ENCODE measurements around the gene LTN1. TPM values are rescaled to one million over a fixed set of nuclear protein-coding genes. Genes with fewer than 3 reads are reported as not detected.
"Not testable (repeated sequence)": the region's sequence is repeated elsewhere in the genome, so short reads cannot be mapped to it uniquely, and the experiment has no call there.

LTN1 gene
- total RNA-seq, 1 donor from 2014 or later = 27.0 TPM

- Mint-ChIP-seq H3K4me1 (ENCODE audit: low read depth) (peaks cover 5% of the 10 kb centered on the region), H3K27me3 (no peaks in the 10 kb centered on the region), H3K9me3 (ENCODE audit: low read depth) (no peaks in the 10 kb centered on the region), H3K36me3 (ENCODE audit: insufficient read depth) (no peaks in the 10 kb centered on the region), H3K27ac (peak overlapping the region; percentile 99), H3K4me3 (ENCODE audit: low read depth) (peak overlapping the region; percentile 89)
- no peak for TF ChIP-seq CTCF (IDR thresholded peaks at IDR 0.05; ENCODE audit: unreplicated experiment)
- peak; percentile 85 for DNase-seq (ENCODE audit: low spot score, unreplicated experiment)
Observed at GRCh38 chr21:29002442-29003144, 9.9 kb upstream of the LTN1 start.

GRCh38 chr21:28993293-28993629 is 584 bp upstream of the LTN1 start:
- H3K27me3 Mint-ChIP-seq = no peaks in the 10 kb centered on the region
- no peaks in the 10 kb centered on the region for H3K9me3 Mint-ChIP-seq (ENCODE audit: low read depth)
- DNase-seq (ENCODE audit: low spot score, unreplicated experiment) = no peak
- peak overlapping the region; percentile 96 for H3K27ac Mint-ChIP-seq
- TF ChIP-seq CTCF (IDR thresholded peaks at IDR 0.05; ENCODE audit: unreplicated experiment) = no peak
- no peaks in the 10 kb centered on the region for H3K36me3 Mint-ChIP-seq (ENCODE audit: insufficient read depth)
- H3K4me3 Mint-ChIP-seq (ENCODE audit: low read depth) = peak overlapping the region; percentile 92
- peaks cover 10% of the 10 kb centered on the region for H3K4me1 Mint-ChIP-seq (ENCODE audit: low read depth)

- TF ChIP-seq CTCF (IDR thresholded peaks at IDR 0.05; ENCODE audit: unreplicated experiment) = no peak
- no peak for DNase-seq (ENCODE audit: low spot score, unreplicated experiment)
- Mint-ChIP-seq H3K36me3 (ENCODE audit: insufficient read depth) (no peaks in the 10 kb centered on the region), H3K4me1 (ENCODE audit: low read depth) (peaks cover 10% of the 10 kb centered on the region), H3K4me3 (ENCODE audit: low read depth) (peak overlapping the region; percentile 92), H3K27me3 (no peaks in the 10 kb centered on the region), H3K9me3 (ENCODE audit: low read depth) (no peaks in the 10 kb centered on the region), H3K27ac (peak overlapping the region; percentile 96)
Observed at GRCh38 chr21:28991861-28992525, 684 bp downstream of the LTN1 start.

GRCh38 chr21:28988146-28988545 is 4.5 kb downstream of the LTN1 start:
- DNase-seq (ENCODE audit: low spot score, unreplicated experiment); H3K36me3 Mint-ChIP-seq (ENCODE audit: insufficient read depth); H3K9me3 Mint-ChIP-seq (ENCODE audit: low read depth); H3K27me3 Mint-ChIP-seq; H3K4me1 Mint-ChIP-seq (ENCODE audit: low read depth); H3K27ac Mint-ChIP-seq; H3K4me3 Mint-ChIP-seq (ENCODE audit: low read depth): not testable (repeated sequence)

- Mint-ChIP-seq H3K36me3 (ENCODE audit: insufficient read depth) (peaks cover 11% of the 10 kb centered on the region), H3K9me3 (ENCODE audit: low read depth) (no peaks in the 10 kb centered on the region), H3K27me3 (no peaks in the 10 kb centered on the region), H3K4me1 (ENCODE audit: low read depth) (peaks cover 5% of the 10 kb centered on the region), H3K4me3 (ENCODE audit: low read depth) (no peak overlapping the region), H3K27ac (no peak overlapping the region)
- no peak for TF ChIP-seq CTCF (IDR thresholded peaks at IDR 0.05; ENCODE audit: unreplicated experiment)
- no peak for DNase-seq (ENCODE audit: low spot score, unreplicated experiment)
Observed at GRCh38 chr21:28986677-28987076, 6.0 kb downstream of the LTN1 start.

GRCh38 chr21:28982637-28983036 is 10.0 kb downstream of the LTN1 start:
- no peak for DNase-seq (ENCODE audit: low spot score, unreplicated experiment)
- TF ChIP-seq CTCF (IDR thresholded peaks at IDR 0.05; ENCODE audit: unreplicated experiment) = no peak
- H3K27ac Mint-ChIP-seq = no peak overlapping the region
- H3K4me3 Mint-ChIP-seq (ENCODE audit: low read depth) = no peak overlapping the region
- peaks cover 14% of the 10 kb centered on the region for H3K36me3 Mint-ChIP-seq (ENCODE audit: insufficient read depth)
- no peaks in the 10 kb centered on the region for H3K4me1 Mint-ChIP-seq (ENCODE audit: low read depth)
- H3K27me3 Mint-ChIP-seq = no peaks in the 10 kb centered on the region
- no peaks in the 10 kb centered on the region for H3K9me3 Mint-ChIP-seq (ENCODE audit: low read depth)
